NCI-H1092 treated with DMSO at 0.1 percent for 48 hours (cell line): Measurements from ENCODE around the gene BSN.
"Not testable (repeated sequence)": the region's sequence is repeated elsewhere in the genome, so short reads cannot be mapped to it uniquely, and the experiment has no call there.

ENCODE experiments used
- DNase-seq: peaks from one replicate; lab custom pipeline; 2025; lab: John Stamatoyannopoulos, UW

The BSN gene

DNA sequence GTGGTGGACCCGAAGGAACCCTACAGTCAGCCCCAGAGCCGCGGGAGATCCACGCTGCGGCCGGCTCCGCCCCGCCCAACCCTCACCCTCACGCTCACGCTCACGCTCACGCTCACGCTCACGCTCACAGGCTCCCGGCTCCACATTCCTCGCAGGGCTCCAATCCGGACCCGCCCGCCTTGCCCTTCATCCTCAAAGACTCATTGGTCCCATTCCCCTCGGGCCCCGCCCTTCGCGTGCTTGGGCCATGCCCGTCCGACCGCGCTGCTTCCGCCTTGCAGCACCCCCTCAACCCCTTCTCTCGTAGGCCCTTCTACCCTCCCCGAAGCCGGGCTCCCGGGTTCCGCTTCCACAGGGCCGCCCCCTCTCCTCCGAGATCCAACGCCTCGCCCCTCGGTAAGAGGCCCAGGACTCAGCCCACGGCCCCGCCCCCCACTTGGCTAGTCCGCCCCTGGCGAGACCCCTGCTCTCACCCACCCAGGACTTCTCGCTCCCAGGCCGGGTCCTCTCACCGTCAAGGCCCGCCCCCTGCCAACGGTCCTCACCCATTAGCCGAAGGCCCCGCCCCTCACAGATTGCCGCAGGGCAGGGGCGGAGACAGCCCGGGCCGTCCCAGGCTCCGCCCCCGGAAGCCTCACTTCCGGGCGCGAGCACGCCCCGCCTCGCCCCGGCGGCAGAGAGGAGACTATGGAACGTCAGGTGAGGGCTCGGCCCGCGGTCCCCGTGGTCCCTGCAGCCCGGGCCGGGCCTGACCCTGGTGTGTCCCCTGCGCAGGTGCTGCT is 119.6 kb downstream of the BSN start, which contains the start of gene APEH:
Gene APEH (plus strand): TSS at position 637 of the 782 bp plus-strand sequence. CDS start 51 bp downstream, at position 688.
- DNase-seq, result no peak

DNA sequence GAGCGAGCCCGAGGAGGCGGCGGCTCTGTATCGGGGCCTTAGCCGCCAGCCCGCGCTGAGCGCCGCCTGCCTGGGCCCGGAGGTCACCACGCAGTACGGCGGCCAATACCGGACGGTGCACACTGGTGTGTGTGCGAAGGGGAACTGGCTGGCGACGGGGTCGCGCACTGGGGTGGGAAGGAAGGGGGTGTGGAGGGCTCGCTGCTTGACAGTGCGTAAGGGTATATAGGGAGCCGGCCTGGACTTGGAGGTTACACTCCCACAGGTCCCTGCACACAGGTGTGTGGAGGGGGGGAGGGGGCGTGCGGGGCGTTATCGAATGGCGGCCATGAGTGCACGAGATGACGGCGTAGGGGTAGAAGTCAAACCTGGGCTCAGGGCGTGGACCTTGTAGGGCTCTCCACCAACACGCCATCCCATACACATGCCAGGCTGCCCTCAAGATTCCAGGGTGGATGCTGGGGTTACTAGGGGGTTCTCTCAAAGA is 120.3 kb downstream of the BSN start:
- no peak for DNase-seq

- no peak for DNase-seq
Observed at GRCh38 chr3:49675912-49676311, 121.6 kb downstream of the BSN start.

DNA sequence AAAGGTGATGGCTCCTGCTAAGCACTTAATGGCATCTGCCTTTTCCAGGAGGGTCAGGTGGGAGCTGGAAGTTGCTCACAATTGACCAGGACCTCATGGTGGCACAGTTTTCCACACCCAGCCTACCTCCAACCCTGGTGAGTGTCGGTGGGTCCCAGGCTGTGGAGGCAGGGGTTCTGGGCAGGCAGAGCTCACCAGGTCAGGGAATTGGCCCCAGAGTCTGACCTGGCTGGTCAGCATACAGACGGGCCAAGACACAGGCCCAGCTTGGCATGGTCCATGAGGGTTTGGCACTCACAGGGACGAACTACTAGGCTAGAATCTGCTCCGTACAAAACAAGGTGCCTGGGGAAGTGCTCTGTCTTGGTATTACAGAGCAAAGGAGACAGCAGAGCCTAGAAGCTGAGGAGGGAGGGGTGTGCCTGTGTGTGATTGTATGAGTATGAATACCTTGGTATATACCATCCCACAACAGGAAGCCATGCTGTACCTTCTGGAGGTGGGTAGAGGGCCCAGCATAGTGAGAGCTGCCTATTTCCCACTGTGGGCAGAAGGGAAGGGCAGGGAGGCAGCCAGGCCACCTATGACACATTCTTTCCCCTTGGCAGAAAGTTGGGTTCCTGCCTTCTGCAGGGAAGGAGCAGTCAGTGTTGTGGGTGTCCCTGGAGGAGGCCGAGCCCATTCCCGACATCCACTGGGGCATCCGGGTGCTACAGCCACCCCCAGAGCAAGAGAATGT is 126.4 kb downstream of the BSN start:
- no peak for DNase-seq

- no peak for DNase-seq
Observed at GRCh38 chr3:49681232-49681522, 126.9 kb downstream of the BSN start.

- no peak for DNase-seq
Observed at GRCh38 chr3:49681543-49681942, 127.3 kb downstream of the BSN start.

- DNase-seq, result no peak
Observed at GRCh38 chr3:49683162-49683561, 128.9 kb downstream of the BSN start.

DNA sequence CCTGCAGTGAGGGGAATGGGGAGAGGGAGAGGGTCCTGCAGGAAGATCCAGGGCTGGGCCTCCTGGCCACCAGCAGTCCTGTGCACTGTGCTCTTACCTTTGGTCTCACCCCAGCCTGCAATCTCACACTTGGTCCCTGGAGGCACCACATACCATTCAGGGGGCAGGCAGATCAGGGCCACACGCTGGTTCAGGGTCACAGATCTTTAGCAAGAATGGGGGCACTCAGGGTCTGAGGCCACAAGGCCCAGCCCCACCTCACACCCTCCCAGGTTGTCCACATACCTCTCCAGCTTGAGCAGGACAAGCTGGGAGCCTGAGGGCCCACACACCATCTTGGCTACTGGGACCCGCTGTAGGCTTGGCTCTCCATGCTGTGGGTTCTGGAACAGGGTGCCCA is 130.2 kb downstream of the BSN start:
- not testable (repeated sequence) for DNase-seq

- DNase-seq, result not testable (repeated sequence)
Observed at GRCh38 chr3:49685103-49685502, 130.8 kb downstream of the BSN start.

- not testable (repeated sequence) for DNase-seq
Observed at GRCh38 chr3:49685846-49686245, 131.6 kb downstream of the BSN start.

DNA sequence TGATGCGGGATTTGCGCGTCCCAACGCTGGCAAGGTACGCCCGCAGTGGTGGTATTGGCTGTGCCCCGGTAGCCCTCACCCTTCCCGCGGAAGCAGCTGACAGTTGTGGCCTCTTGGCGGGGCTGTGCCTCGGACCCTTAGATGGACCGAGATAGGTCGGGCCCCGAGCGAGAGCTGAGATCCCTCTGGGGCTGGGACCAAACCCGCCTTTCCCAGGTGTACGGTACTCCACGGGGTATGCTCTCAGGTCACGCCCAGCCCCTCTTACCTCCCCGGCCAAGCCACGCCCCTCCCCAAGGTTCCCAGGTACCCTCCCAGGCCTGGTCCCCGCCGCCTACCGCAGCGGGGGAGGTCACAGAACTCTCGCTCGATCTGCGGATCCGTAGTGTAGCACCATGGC is 132.1 kb downstream of the BSN start:
- DNase-seq, result not testable (repeated sequence)

DNA sequence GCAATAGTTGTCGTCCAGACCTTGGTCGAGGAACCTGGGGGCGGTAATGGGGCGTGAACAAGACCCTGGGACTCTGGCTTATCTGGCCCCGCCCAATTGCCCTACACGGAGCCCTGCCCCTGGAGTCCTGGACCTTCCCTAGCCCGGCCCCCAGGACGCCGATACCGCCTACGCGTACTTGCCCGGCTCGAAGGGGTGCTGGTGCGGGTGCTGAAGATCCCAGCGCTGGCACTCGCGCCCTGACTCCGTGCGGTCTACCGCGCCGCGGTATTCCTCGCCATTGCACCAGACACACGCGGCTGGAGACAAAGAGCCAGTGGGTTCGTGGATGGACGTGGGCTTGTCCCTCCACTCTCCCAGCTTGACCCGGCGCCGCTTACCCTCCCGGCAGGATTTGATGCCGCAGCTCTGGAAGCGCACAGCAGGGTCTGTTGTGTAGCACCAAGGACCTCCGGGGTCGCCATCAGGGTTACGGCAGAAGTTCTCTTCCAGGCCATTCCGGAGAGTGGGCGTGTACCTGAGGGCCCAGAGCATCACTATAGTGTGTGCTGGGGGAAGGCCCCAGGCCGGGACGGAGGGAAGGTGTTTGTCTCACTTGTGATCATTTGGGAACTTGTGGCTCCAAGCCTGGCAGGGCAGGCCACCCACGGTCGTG is 132.6 kb downstream of the BSN start:
- DNase-seq, result not testable (repeated sequence)

DNA sequence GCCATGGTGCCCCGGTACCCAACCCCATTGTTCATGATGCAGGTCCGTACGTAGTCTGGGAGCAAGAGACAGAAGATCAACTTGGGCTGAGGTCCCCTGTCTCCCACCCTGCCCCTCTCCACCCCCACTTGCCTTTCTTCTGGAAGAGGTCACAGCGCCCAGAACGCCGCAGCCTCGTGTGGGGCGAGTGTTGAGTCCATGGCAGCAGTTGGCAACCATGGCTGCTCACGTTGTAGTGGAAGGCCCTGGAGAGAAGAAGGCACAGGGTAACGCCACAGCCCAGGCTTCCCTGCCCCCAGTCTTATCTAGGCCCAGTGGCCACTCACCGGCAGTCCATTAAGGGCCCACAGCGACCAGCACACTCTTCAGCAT is 133.1 kb downstream of the BSN start:
- DNase-seq, result not testable (repeated sequence)

DNA sequence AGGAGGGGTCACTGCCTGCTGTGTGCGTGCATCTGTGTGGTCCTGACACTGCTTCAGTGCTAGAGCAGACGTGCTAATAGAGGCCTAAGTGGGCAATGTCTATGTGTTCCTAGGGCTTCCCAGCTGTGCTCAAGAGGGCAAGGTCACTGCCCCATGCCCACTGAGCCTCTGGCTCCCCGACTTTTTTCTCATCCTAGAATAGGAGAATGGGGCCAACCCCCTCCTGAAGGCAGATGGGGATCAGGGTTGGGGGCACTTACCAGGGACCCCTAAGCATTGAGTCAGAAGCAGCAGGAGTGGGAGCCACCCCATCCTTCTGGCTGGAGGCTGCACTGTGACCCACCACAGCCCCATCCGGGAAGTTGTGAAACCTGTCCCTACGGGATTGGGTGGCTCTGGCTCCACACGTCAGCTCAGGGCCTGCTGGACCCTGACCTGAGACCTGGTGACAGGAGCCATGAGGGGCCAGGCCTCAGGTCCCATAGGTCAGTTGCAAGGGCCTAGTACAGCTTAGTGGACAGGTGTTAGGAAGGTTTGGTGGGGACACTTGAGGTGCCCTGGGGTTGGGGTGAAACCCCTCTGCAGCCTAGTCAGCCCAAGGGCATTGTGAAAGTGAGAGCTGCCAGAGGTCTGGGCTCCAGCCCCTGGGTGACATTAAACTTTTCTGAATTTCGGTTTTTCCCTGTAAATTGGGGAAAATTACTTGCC is 134.2 kb downstream of the BSN start:
- not testable (repeated sequence) for DNase-seq

DNA sequence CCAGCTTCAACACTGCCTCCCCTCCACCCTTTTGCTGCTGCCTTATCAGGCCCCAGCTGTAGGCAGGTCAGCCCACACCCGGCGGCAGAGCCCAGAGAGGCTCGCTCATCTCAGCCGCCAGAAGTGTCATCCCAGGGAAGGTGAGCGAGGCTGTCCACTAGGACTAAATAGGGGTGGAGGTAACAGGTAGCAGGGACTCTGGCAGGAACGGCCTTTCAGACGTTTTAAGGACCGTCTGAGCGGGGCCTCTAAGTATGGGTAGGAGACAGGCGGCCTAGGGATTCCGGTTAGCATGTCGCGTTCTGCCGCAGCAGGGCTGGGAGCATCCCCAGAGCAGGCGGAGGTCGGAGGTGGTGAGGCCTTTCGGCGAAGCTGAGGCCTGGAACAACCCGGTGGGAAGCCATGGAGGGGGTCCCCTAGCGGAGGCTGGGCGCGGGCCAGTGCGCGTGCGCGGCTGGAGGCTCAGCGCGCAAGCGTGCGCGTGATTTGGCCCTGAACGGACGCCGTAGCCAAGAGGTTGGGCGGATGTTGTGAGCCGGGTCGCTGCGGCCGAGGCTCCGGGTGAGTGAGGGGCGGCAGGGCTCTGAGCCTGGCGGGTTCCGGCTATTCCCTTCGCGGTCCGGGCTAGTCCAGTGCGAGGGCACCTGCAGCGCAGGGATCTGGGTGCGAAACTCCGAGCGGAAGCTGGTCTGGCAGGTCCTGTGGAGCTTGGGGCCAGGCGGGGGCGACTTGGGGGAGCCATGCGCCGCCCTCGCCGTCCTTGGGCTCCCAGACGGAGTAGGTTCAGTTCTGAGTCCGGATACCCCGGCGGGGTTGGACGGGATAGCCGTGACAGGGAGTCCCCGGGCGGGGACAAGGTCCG is 135.0 kb downstream of the BSN start, which contains the start of the genes MST1 and RNF123:
Gene MST1 (minus strand): TSS at position 429 of the 862 bp plus-strand sequence. CDS start 783 bp downstream, outside the sequence.
Gene RNF123 (plus strand): TSS at position 512 of the 862 bp plus-strand sequence. CDS start 1,609 bp downstream, outside the sequence.
- DNase-seq, result no peak

DNA sequence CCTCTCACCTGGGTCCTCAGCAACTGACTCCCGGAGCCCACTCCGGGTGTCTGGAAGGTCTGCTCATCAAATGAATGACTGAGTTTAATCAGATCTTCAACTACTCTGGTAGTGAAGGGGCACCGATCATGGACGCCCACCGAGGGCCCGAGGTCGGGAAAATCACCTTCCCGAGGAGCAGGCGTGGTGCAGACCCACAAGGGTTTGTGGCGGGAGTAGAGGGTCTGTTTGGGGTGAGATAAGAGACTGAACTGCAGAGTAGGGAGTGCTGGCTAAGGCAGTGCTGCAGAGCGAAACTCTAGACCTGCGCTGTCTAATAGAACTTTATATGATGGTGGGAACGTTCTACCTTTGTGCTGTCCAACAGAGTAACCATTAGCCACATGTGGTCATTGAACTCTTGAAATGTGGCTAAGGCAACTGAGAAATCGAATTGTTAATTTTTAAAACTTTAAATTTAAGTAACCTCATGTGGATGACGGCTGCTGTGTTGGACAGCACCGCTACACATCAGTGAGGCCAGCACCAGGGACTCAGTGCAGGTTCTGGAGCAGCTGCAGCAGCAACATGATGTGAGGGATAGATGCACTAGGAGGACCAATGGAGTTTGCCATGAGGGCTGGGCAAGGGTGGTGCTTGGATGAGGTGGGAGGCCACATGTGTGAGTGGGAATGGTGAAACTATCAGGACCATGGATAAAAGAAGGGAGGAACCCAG is 135.8 kb downstream of the BSN start:
- not testable (repeated sequence) for DNase-seq

DNA sequence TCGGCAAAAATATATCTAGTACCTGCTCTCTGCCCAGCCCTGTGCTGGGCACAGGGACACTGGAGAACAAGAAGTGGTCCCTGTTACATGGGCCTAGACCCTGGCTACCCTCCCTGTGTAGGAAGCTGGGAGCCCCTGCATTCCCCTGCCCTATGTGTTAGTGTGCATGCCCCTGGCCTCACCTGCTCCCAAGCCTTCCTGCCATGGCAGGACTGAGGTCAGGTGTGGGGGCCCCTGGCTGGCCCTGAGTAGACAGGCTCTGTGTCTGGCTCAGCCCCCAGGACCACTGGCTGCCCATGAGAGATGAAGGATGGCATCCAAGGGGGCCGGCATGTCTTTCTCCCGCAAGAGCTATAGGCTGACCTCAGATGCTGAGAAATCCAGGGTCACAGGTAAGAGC is 136.6 kb downstream of the BSN start:
- DNase-seq, result not testable (repeated sequence)

GRCh38 chr3:49691481-49691880 is 137.2 kb downstream of the BSN start:
- not testable (repeated sequence) for DNase-seq

DNA sequence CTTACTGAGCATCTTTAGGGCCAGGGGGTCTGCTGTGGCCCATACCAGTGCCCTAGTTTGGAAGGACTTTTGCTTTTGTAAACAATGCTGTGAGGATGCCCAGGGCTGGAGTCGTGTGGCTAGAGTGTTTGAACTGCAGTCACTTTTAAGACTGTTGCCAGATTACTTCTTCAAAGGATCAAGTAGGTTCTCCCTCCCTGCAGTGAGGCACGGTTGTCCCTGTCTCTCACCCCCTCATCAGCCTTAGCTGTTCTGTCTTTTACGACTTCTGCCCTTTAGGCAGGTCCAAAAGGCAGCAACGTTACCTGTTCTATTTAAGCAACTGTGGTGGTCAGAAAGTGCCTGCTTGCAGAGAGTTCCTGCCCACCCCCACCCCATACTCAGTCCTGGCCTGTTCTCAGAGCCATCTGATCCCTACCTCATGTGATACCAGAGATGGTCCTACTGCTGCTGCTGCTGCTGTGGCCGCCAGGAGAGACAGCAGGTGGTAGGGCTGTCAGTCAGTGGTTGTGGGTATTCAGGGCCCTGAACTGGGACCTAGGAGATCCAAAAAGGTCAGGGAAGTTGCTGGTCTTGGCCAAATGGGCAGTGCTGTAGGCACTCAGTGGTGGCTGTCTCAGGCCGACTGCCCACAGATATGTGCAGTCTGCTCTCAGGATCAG is 140.3 kb downstream of the BSN start:
- not testable (repeated sequence) for DNase-seq
